ENCODE data around the gene GPA33.

Gene GPA33

DNA sequence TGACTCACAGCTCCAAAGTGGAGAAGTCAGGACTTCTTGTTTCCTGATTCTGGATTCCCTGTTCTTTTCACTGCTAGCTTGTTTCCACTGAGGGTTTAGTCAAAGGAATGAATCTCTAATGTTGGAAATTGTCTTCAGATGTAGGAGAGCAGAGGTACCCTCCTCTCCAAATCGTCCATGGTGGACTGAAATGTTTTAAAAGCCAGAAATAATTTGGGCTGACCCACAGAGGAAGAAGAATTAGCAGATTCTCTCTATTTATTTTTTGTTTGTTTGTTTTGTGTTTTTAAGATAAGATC is 30.4 kb downstream of the GPA33 start:
- FAIRE-seq = no peak
- no peak for DNase-seq (ENCODE audit: insufficient read length, low spot score)
- TF ChIP-seq CTCF (IDR thresholded peaks at IDR 0.05; ENCODE audit: insufficient read depth, missing control alignments) = no peak

GRCh38 chr1:167059045-167059808 is 30.9 kb downstream of the GPA33 start:
- FAIRE-seq (peak; percentile 53), DNase-seq (ENCODE audit: insufficient read length, low spot score) (peak; percentile 67)

GRCh38 chr1:167057241-167057688 is 32.9 kb downstream of the GPA33 start:
- FAIRE-seq = no peak
- TF ChIP-seq CTCF (IDR thresholded peaks at IDR 0.05; ENCODE audit: insufficient read depth, missing control alignments) = peak; percentile 92
- DNase-seq (ENCODE audit: insufficient read length, low spot score) = no peak

More at GRCh38 chr1:167059045-167059808, 30.9 kb downstream of the GPA33 start:
- TF ChIP-seq CTCF (IDR thresholded peaks at IDR 0.05; ENCODE audit: insufficient read depth, missing control alignments) = peak; percentile 99

GRCh38 chr1:167056529-167057231 is 33.5 kb downstream of the GPA33 start:
- DNase-seq (ENCODE audit: insufficient read length, low spot score) = no peak
- no peak for FAIRE-seq
- no peak for TF ChIP-seq CTCF (IDR thresholded peaks at IDR 0.05; ENCODE audit: insufficient read depth, missing control alignments)

- DNase-seq (ENCODE audit: insufficient read length, low spot score) = no peak
- no peak for TF ChIP-seq CTCF (IDR thresholded peaks at IDR 0.05; ENCODE audit: insufficient read depth, missing control alignments)
- FAIRE-seq = no peak
Measured at GRCh38 chr1:167054946-167055630, 35.1 kb downstream of the GPA33 start.

- DNase-seq (ENCODE audit: insufficient read length, low spot score) (no peak), FAIRE-seq (no peak)
- TF ChIP-seq CTCF (IDR thresholded peaks at IDR 0.05; ENCODE audit: insufficient read depth, missing control alignments) = no peak
Measured at GRCh38 chr1:167054531-167054930, 35.6 kb downstream of the GPA33 start.
